K562 (cell line): ENCODE data around the gene STARD13. TPM values are rescaled to one million over a fixed set of nuclear protein-coding genes. Genes with fewer than 3 reads are reported as not detected.

Experiments
- ARNT ChIP-seq, 2 experiments: fragments of 450-650 bp; IDR thresholded peaks; 2 replicates each; pipeline ENCODE4 v1.6.1; 2016; ENCODE audit warnings: mild to moderate bottlenecking in 1 of 2
- CEBPG ChIP-seq, 3 experiments: fragments of 200-800 bp in 1 of 3; sonication (Bioruptor generic) in 1 of 3; sonication (generic) in 1 of 3; formaldehyde crosslinking in 1 of 3; IDR thresholded peaks in 2 of 3; conservative IDR thresholded peaks in 1 of 3; 2 replicates each; pipeline versions ENCODE4 v1.6.1 to v1.8.0; 2016 to 2022; ENCODE audit warnings: missing compliant biosample characterization in 2 of 3, missing genetic modification characterization in 2 of 3, mild to moderate bottlenecking in 1 of 3, missing genetic modification reagents in 1 of 3
- FOXA1 ChIP-seq: fragments of 450-650 bp; IDR thresholded peaks from 2 replicates; pipeline ENCODE4 v1.6.1; 2016; ENCODE audit warnings: mild to moderate bottlenecking, borderline replicate concordance
- GATAD2A ChIP-seq: fragments of 450-650 bp; IDR thresholded peaks from 2 replicates; pipeline ENCODE4 v1.6.1; 2017
- KDM2B ChIP-seq: fragments of 250-450 bp; sonication (Bioruptor Pico); IDR thresholded peaks from 2 replicates; pipeline ENCODE4 v1.8.0; 2021; ENCODE audit warnings: mild to moderate bottlenecking, moderate library complexity
- MIER1 ChIP-seq: fragments of 450-650 bp; IDR thresholded peaks from 2 replicates; pipeline ENCODE4 v1.6.1; 2016; ENCODE audit warnings: antibody characterized with exemption, mild to moderate bottlenecking, low read depth
- RBM14 ChIP-seq: fragments of 200-400 bp; formaldehyde crosslinking; IDR thresholded peaks from 2 replicates; pipeline ENCODE4 v1.6.1; 2018; ENCODE audit warnings: low read depth, mild to moderate bottlenecking, low read length, moderate library complexity, borderline replicate concordance; ENCODE audit not compliant: insufficient read depth
- ZNF217 ChIP-seq: sonication (generic); formaldehyde crosslinking; IDR thresholded peaks from 2 replicates; pipeline ENCODE4 v1.8.0; 2022; ENCODE audit warnings: mild to moderate bottlenecking, missing genetic modification reagents
- ZNF282 ChIP-seq: sonication (generic); formaldehyde crosslinking; IDR thresholded peaks from 2 replicates; pipeline ENCODE4 v1.8.1; 2023; ENCODE audit warnings: missing genetic modification reagents
- polyA plus RNA-seq, 8 experiments: library from polyadenylated mRNA; depleted of rRNA in 4 of 8; stranded (reverse) in 5 of 8; unstranded in 3 of 8; fragments of >200 nt; fragmentation: Nextera tagmentation in 2 of 8; fragmentation: Illumina TruSeq in 1 of 8; extraction: Ambion mirVana in 2 of 8; extraction: Trizol in 1 of 8; gene quantifications; 2 replicates each; pipeline versions ENCODE4 v1.2.1 to v1.2.3, GENCODE V29; 2011 to 2014; ENCODE audit warnings: inconsistent platforms in 1 of 8, missing spikeins in 1 of 8
- total RNA-seq, 7 experiments: library from RNA; depleted of rRNA in 6 of 7; stranded (reverse); fragments of >200 nt in 6 of 7; fragmentation: Illumina TruSeq in 2 of 7; extraction: Trizol in 2 of 7; gene quantifications; 2 replicates each; pipeline versions ENCODE4 v1.2.1 to v1.2.3, GENCODE V29; 2011 to 2021; ENCODE audit warnings: low replicate concordance in 1 of 7
- TF ChIP-seq, protein P1 (sequence below): fragments of 250-450 bp; sonication (Bioruptor Pico); IDR thresholded peaks from 2 replicates; pipeline ENCODE4 v1.4.0; 2020
- TF ChIP-seq, protein P2 (sequence below): sonication (generic); formaldehyde crosslinking; IDR thresholded peaks from 2 replicates; pipeline ENCODE4 v1.8.1; 2023; ENCODE audit warnings: mild to moderate bottlenecking, missing genetic modification reagents

Gene STARD13
- total and polyA plus RNA-seq, 9 of the 15 experiments (the other 6 are each of a cell fraction or from before 2014, with no cell fraction given): 0.11 TPM; not detected in 8

DNA sequence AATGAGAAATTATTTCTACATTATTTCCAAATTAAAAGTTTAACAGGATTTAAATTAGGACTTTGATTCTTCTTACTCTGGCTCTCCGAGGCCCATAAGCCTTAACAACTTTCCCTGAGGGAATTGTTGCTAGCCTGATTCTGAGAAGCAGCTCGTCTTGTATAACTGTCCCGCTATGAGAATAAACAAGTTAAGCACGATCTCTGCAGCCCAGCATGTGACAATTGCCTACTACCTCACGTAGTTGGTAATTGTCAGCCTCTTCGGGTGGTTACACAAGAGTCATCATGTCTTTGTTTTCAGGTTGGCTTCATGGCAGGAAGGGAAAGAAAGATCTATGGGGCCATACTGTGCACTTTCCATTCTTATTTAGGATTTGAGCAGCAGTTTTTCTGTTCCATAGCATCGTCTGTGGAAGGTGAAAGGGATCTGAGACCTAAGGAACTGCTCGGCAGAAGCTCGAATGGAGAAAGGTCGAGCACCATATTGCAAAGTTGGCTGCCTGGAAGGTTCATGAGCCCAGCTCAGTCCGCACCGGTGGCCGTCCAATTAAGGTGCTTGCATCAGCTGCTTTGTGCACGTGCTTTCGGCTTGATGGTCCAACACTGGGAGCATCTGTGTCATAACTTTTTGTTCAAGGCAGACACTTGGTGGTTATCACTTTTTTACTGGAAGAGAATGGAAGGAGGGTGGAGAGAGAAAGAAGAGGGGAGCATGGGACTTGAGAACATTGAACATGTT, 1.8 kb upstream of the STARD13 start (continued):
- TF ChIP-seq, protein P1, sequence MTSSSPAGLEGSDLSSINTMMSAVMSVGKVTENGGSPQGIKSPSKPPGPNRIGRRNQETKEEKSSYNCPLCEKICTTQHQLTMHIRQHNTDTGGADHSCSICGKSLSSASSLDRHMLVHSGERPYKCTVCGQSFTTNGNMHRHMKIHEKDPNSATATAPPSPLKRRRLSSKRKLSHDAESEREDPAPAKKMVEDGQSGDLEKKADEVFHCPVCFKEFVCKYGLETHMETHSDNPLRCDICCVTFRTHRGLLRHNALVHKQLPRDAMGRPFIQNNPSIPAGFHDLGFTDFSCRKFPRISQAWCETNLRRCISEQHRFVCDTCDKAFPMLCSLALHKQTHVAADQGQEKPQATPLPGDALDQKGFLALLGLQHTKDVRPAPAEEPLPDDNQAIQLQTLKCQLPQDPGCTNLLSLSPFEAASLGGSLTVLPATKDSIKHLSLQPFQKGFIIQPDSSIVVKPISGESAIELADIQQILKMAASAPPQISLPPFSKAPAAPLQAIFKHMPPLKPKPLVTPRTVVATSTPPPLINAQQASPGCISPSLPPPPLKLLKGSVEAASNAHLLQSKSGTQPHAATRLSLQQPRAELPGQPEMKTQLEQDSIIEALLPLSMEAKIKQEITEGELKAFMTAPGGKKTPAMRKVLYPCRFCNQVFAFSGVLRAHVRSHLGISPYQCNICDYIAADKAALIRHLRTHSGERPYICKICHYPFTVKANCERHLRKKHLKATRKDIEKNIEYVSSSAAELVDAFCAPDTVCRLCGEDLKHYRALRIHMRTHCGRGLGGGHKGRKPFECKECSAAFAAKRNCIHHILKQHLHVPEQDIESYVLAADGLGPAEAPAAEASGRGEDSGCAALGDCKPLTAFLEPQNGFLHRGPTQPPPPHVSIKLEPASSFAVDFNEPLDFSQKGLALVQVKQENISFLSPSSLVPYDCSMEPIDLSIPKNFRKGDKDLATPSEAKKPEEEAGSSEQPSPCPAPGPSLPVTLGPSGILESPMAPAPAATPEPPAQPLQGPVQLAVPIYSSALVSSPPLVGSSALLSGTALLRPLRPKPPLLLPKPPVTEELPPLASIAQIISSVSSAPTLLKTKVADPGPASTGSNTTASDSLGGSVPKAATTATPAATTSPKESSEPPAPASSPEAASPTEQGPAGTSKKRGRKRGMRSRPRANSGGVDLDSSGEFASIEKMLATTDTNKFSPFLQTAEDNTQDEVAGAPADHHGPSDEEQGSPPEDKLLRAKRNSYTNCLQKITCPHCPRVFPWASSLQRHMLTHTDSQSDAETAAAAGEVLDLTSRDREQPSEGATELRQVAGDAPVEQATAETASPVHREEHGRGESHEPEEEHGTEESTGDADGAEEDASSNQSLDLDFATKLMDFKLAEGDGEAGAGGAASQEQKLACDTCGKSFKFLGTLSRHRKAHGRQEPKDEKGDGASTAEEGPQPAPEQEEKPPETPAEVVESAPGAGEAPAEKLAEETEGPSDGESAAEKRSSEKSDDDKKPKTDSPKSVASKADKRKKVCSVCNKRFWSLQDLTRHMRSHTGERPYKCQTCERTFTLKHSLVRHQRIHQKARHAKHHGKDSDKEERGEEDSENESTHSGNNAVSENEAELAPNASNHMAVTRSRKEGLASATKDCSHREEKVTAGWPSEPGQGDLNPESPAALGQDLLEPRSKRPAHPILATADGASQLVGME (CRISPR knock-in tag): no peak
- no peak for TF ChIP-seq ZNF217 (CRISPR knock-in tag)
- TF ChIP-seq CEBPG (CRISPR knock-in tag; IDR thresholded peaks at IDR 0.05): no peak
- TF ChIP-seq CEBPG (tag; conservative IDR thresholded peaks at IDR 0.05 in 1 of 2, IDR thresholded peaks at IDR 0.05 in 1 of 2): no peak
- no peak for TF ChIP-seq RBM14
- TF ChIP-seq GATAD2A: no peak
- TF ChIP-seq, protein P2, sequence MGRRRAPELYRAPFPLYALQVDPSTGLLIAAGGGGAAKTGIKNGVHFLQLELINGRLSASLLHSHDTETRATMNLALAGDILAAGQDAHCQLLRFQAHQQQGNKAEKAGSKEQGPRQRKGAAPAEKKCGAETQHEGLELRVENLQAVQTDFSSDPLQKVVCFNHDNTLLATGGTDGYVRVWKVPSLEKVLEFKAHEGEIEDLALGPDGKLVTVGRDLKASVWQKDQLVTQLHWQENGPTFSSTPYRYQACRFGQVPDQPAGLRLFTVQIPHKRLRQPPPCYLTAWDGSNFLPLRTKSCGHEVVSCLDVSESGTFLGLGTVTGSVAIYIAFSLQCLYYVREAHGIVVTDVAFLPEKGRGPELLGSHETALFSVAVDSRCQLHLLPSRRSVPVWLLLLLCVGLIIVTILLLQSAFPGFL (CRISPR knock-in tag): no peak
- no peak for TF ChIP-seq ARNT (IDR thresholded peaks at IDR 0.05)
- TF ChIP-seq MIER1: no peak
- TF ChIP-seq KDM2B (CRISPR knock-in tag): no peak
- no peak for TF ChIP-seq ZNF282
- no peak for TF ChIP-seq FOXA1
